WTC11 (cell line): Measurements from ENCODE around the gene RECQL5. TPM values are rescaled to one million over a fixed set of nuclear protein-coding genes. Genes with fewer than 3 reads are reported as not detected.

Experiments
- ATAC-seq: fragments of 200-7000 bp; cut with Tn5 transposase; 2 replicates; pipeline ENCODE4 v1.10.0; 2021; ENCODE audit warnings: mild to moderate bottlenecking, moderate library complexity
- CTCF ChIA-PET: fragments of 300-600 bp; sonication (Branson Sonifier 250); formaldehyde crosslinking; loops from one replicate; lab custom pipeline; 2021; ENCODE audit warnings: antibody characterized with exemption; lab: Charles Lee
- POLR2A ChIA-PET: fragments of 350-600 bp; sonication (Branson Sonifier 250); formaldehyde crosslinking; loops from one replicate; lab custom pipeline; 2021; ENCODE audit warnings: antibody characterized with exemption; lab: Charles Lee
- DNase-seq: peaks from one replicate; pipeline ENCODE4 v3.0.0; 2021; ENCODE audit warnings: low spot score
- H3K27ac Mint-ChIP-seq: 2 replicates; pipeline ENCODE4 v1.8.0; 2021; ENCODE audit warnings: mixed read lengths
- H3K27me3 Mint-ChIP-seq: 2 replicates; pipeline ENCODE4 v1.8.0; 2021; ENCODE audit warnings: low read depth, mild to moderate bottlenecking, moderate library complexity, mixed read lengths
- H3K36me3 Mint-ChIP-seq: 2 replicates; pipeline ENCODE4 v1.8.0; 2021; ENCODE audit warnings: mixed read lengths
- H3K4me1 Mint-ChIP-seq: 2 replicates; pipeline ENCODE4 v1.8.0; 2022; ENCODE audit warnings: mixed read lengths
- H3K4me3 Mint-ChIP-seq: 2 replicates; pipeline ENCODE4 v1.8.0; 2021; ENCODE audit warnings: mild to moderate bottlenecking, moderate library complexity, mixed read lengths
- H3K9me3 Mint-ChIP-seq: 2 replicates; pipeline ENCODE4 v1.8.0; 2021; ENCODE audit warnings: mixed read lengths
- ATF2 ChIP-seq: sonication (generic); formaldehyde crosslinking; IDR thresholded peaks from 2 replicates; pipeline ENCODE4 v1.8.1; 2022; ENCODE audit warnings: low read depth, missing genetic modification reagents, borderline replicate concordance
- CTCF ChIP-seq: fragments of 200-600 bp; IDR thresholded peaks from 2 replicates; pipeline ENCODE4 v1.8.0; 2022; ENCODE audit warnings: antibody characterized with exemption
- E2F1 ChIP-seq: sonication (generic); formaldehyde crosslinking; IDR thresholded peaks from 2 replicates; pipeline ENCODE4 v1.8.0; 2022; ENCODE audit warnings: mild to moderate bottlenecking, missing genetic modification reagents
- FOXP4 ChIP-seq: sonication (generic); formaldehyde crosslinking; IDR thresholded peaks from 2 replicates; pipeline ENCODE4 v1.8.0; 2022; ENCODE audit warnings: mild to moderate bottlenecking, missing genetic modification reagents
- MAX ChIP-seq: sonication (generic); formaldehyde crosslinking; IDR thresholded peaks from 2 replicates; pipeline ENCODE4 v1.8.0; 2022; ENCODE audit warnings: mild to moderate bottlenecking, missing genetic modification reagents
- NR2C2 ChIP-seq: sonication (generic); formaldehyde crosslinking; IDR thresholded peaks from 2 replicates; pipeline ENCODE4 v1.8.0; 2022; ENCODE audit warnings: mild to moderate bottlenecking, missing genetic modification reagents
- PRDM15 ChIP-seq: sonication (generic); formaldehyde crosslinking; IDR thresholded peaks from 2 replicates; pipeline ENCODE4 v1.8.0; 2022; ENCODE audit warnings: missing genetic modification reagents
- PREB ChIP-seq: sonication (generic); formaldehyde crosslinking; IDR thresholded peaks from 2 replicates; pipeline ENCODE4 v1.8.1; 2022; ENCODE audit warnings: mild to moderate bottlenecking, missing genetic modification reagents, moderate library complexity, borderline replicate concordance
- ZNF416 ChIP-seq: fragments of 250-450 bp; sonication (Bioruptor Pico); IDR thresholded peaks from 2 replicates; pipeline ENCODE4 v1.9.0; 2021; ENCODE audit warnings: mild to moderate bottlenecking, inconsistent platforms
- ZNF512 ChIP-seq: sonication (generic); formaldehyde crosslinking; IDR thresholded peaks from 2 replicates; pipeline ENCODE4 v1.8.1; 2022; ENCODE audit warnings: missing genetic modification reagents, borderline replicate concordance
- ZSCAN18 ChIP-seq: fragments of 250-450 bp; sonication (Bioruptor Pico); IDR thresholded peaks from 2 replicates; pipeline ENCODE4 v2.1.2; 2022; ENCODE audit warnings: mild to moderate bottlenecking, moderate library complexity
- total RNA-seq: library from RNA; stranded (reverse); gene quantifications from 3 replicates; pipeline ENCODE4 v1.2.3, GENCODE V29; 2021

Gene RECQL5
- total RNA-seq, 1 experiment from 2014 or later = 51.0 TPM

- TF ChIP-seq ATF2 = no peak
- TF ChIP-seq ZSCAN18 (CRISPR knock-in tag) = no peak
- TF ChIP-seq ZNF512 (CRISPR knock-in tag) = no peak
- TF ChIP-seq E2F1 (CRISPR knock-in tag) = no peak
- no peak for TF ChIP-seq PREB (CRISPR knock-in tag)
- no peak for TF ChIP-seq MAX
- no peak for TF ChIP-seq NR2C2 (CRISPR knock-in tag)
- TF ChIP-seq PRDM15 (CRISPR knock-in tag) = no peak
- no peak for TF ChIP-seq ZNF416 (CRISPR knock-in tag)
Observed at GRCh38 chr17:75621489-75621888, 45.5 kb downstream of the RECQL5 start (continued).

- peak; percentile 54; the same call in 1 of the 2 replicates for TF ChIP-seq CTCF
- no peak for TF ChIP-seq ZNF416 (CRISPR knock-in tag)
- 0 out of 2 replicates have a peak, but pooled peaks have one; percentile 36 for TF ChIP-seq FOXP4 (CRISPR knock-in tag)
- H3K4me3 Mint-ChIP-seq = no peak overlapping the region
- ChIA-PET CTCF (interaction anchor here (0.6 to 19.0 kb wide), 30 partner anchors 8 to 235 kb away, joined by 3 to 304 read pairs (median 4); partner anchors contain the start of genes GALK1, ITGB4, LLGL2 and SMIM5), POLR2A (no interaction called here)
- no peaks in the 10 kb centered on the region for H3K4me1 Mint-ChIP-seq
- DNase-seq = peak; percentile 88
- H3K27me3 Mint-ChIP-seq = no peaks in the 10 kb centered on the region
- H3K36me3 Mint-ChIP-seq = no peaks in the 10 kb centered on the region
- H3K27ac Mint-ChIP-seq = no peak overlapping the region
- peak; percentile 89 for ATAC-seq
- no peaks in the 10 kb centered on the region for H3K9me3 Mint-ChIP-seq
Observed at GRCh38 chr17:75619506-75620431, 47.2 kb downstream of the RECQL5 start.
